H7 (cell line): ENCODE data around the gene PRKX. TPM values are rescaled to one million over a fixed set of nuclear protein-coding genes. Genes with fewer than 3 reads are reported as not detected.
"Not testable (repeated sequence)": the region's sequence is repeated elsewhere in the genome, so short reads cannot be mapped to it uniquely, and the experiment has no call there.

ENCODE experiments used
- DNase-seq: peaks from one replicate; pipeline ENCODE4 v3.0.0; 2012
- H3K27me3 ChIP-seq: 2 replicates; pipeline ENCODE4 v1.6.0; 2011; ENCODE audit warnings: mild to moderate bottlenecking, low read length; ENCODE audit not compliant: control insufficient read depth, insufficient read depth
- H3K36me3 ChIP-seq: replicated peaks from 2 replicates; pipeline ENCODE4 v1.5.1; 2011; ENCODE audit warnings: low read length; ENCODE audit not compliant: control insufficient read depth, insufficient read depth
- H3K4me3 ChIP-seq: 2 replicates; pipeline ENCODE4 v1.5.1; 2011; ENCODE audit warnings: low read depth, mild to moderate bottlenecking, control low read depth, low read length, moderate library complexity; ENCODE audit not compliant: insufficient read depth
- total RNA-seq: library from RNA; depleted of rRNA; stranded (reverse); fragments of >200 nt; shearing (Covaris generic); gene quantifications from 2 replicates; pipeline ENCODE4 v1.2.3, GENCODE V29; 2014

Gene PRKX
- total RNA-seq, 1 experiment from 2014 or later: 61.2 TPM

DNA sequence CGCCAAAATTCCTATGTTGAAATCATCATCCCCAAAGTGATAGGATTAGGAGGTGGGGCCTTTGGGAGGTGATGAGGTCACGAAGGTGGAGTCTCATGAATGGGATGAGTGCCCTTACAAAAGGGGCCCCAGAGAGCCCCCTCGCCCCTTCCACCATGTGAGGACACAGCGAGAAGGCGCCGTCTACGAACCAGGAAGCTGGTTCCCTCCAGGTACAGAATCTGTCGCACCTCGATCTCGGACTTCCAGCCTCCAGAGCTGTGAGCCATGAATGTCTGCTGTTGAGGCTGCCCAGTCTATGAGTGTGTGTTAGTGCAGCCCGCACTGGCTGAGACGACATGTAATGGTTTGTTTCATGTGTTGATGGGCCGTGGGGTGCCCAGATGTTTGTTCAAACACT, 60.3 kb downstream of the PRKX start:
- Histone ChIP-seq H3K36me3 (peaks cover 11% of the 10 kb centered on the region), H3K4me3 (no peak overlapping the region), H3K27me3 (no peaks in the 10 kb centered on the region)
- no peak for DNase-seq

DNA sequence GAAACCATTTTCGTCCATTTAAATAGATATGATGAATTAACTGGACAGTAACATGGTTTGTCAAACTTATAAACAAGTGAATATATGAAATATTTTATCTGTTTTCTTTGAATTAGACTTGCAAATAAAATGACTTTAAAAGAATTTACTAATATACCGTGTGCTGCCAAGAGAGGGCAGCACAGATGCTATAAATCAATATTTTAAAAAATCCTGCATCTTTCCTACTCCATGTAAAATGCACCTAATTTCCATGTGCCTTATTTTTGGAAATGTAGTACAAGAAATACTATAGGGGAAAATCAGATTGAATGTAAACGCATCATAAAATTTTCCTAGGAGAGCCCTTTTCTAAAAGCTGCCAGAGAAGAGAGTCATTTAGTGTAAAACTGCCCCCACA, 62.2 kb downstream of the PRKX start:
- DNase-seq: no peak

DNA sequence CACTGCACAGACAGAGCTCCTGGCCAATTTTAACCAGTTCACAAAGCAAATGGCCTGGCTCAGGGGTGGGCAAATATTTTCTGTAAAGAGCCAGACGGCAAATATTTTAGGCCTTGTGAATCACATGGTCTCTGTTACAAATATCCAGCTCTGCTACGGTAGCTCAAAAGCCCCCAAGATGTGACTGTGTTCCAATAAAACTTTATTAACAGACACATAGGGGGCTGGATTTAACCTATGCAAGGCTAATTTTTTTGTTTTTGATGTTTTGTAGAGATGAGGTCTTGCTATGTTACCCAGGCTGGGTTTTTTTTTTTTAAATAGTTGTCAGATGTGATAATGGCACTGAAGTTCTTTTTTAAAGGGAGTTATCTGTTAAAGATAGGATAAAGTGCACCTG, 65.4 kb downstream of the PRKX start:
- H3K36me3 ChIP-seq: peaks cover 3% of the 10 kb centered on the region
- no peak overlapping the region for H3K4me3 ChIP-seq
- H3K27me3 ChIP-seq: no peaks in the 10 kb centered on the region
- DNase-seq: no peak

More for the DNA sequence above, 62.2 kb downstream of the PRKX start:
- no peak overlapping the region for H3K4me3 ChIP-seq
- peaks cover 11% of the 10 kb centered on the region for H3K36me3 ChIP-seq
- no peaks in the 10 kb centered on the region for H3K27me3 ChIP-seq

GRCh38 chrX:3639858-3640631, 73.4 kb downstream of the PRKX start:
- DNase-seq: peak; percentile 32
- H3K27me3 ChIP-seq: not testable (repeated sequence)

DNA sequence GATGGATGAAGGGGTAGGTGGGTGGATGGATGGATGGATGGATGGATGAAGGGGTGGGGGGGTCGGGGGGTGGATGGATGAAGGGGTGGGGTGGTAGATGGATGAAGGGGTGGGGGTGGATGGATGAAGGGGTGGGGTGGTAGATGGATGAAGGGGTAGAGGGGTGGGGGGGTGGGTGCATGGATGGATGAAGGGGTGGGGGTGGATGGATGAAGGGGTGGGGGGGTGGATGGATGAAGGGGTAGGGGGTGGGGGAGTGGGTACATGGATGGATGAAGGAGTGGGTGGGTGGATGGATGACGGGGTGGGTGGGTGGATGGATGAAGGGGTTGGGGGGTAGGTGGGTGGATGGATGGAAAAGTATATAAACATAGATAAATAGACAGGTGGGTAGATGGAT, 74.2 kb downstream of the PRKX start:
- H3K36me3 ChIP-seq: peaks cover 6% of the 10 kb centered on the region
- DNase-seq: no peak
- H3K4me3 ChIP-seq: no peak overlapping the region

More at GRCh38 chrX:3639858-3640631, 73.4 kb downstream of the PRKX start:
- not testable (repeated sequence) for H3K4me3 ChIP-seq, H3K36me3 ChIP-seq

GRCh38 chrX:3638280-3638873, 75.1 kb downstream of the PRKX start:
- Histone ChIP-seq H3K4me3 (no peak overlapping the region), H3K36me3 (peaks cover 6% of the 10 kb centered on the region), H3K27me3 (no peaks in the 10 kb centered on the region)
- peak; percentile 74 for DNase-seq

More for the DNA sequence above, 74.2 kb downstream of the PRKX start:
- no peaks in the 10 kb centered on the region for H3K27me3 ChIP-seq

- no peaks in the 10 kb centered on the region for H3K27me3 ChIP-seq
- no peak for DNase-seq
- peaks cover 7% of the 10 kb centered on the region for H3K36me3 ChIP-seq
- H3K4me3 ChIP-seq: no peak overlapping the region
These were observed 76.6 kb downstream of the PRKX start for GRCh38 chrX:3636803-3637202.

DNA sequence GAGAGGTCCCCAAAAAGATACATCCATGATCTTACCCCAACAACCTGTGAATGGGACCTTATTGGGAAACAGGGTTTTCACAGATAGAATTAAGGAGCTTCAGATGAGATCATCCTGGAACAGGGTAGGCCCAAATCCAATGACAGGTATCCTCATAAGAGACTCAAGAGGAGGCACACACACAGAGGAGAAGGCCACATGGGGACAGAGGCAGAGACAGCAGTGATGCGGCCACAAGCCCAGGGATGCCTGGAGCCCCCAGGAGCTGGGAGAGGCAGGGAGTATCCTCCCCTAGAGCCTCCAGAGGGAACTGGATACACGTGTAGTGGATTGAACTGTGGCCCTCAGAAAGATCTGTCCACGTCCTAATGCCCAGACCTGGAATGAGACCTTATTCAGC, 82.3 kb downstream of the PRKX start:
- Histone ChIP-seq H3K36me3 (peaks cover 8% of the 10 kb centered on the region), H3K27me3 (no peaks in the 10 kb centered on the region), H3K4me3 (no peak overlapping the region)
- no peak for DNase-seq

DNA sequence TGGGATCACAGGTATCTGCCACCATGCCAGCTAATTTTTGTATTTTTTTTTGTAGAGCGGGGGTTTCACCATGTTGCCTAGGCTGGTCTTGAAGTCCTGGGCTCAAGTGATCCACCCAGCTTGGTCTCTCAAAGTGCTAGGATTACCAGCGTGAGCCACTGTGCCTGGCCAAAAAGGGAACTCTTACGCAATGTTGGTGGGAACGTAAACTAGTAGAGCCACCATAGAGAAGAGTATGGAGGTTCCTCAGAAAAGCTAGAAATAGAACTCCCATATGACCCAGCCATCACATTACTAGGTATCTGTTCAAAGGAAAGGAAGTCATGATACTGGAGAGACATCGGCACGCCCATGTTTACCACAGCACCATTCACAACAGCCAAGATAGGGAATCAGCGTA, 85.9 kb downstream of the PRKX start:
- Histone ChIP-seq H3K27me3 (no peaks in the 10 kb centered on the region), H3K36me3 (peaks cover 6% of the 10 kb centered on the region), H3K4me3 (no peak overlapping the region)
- no peak for DNase-seq

- no peak overlapping the region for H3K4me3 ChIP-seq
- H3K27me3 ChIP-seq: no peaks in the 10 kb centered on the region
- peaks cover 9% of the 10 kb centered on the region for H3K36me3 ChIP-seq
- DNase-seq: no peak
These were observed 92.0 kb downstream of the PRKX start for GRCh38 chrX:3621414-3621813.

DNA sequence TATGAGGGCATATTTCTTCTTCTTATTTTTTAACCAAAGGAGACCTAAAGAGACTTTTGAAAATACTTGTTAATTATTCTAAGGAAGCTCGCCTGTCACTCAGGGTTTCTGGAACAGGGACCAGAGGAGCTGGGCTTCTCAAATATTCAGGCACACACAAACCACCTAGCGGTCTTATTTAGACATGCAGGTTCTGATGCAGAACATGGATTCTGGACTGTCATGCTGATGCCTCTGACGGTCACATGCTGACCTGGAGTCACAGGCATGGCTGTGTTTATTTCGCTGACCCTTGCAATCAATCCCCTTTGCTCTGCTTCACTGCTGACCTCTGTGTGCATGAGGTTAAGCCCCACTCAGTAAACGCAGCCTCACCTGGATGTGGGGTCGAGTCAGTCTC, 101.7 kb downstream of the PRKX start:
- H3K4me3 ChIP-seq, H3K27me3 ChIP-seq, H3K36me3 ChIP-seq, DNase-seq: not testable (repeated sequence)

DNA sequence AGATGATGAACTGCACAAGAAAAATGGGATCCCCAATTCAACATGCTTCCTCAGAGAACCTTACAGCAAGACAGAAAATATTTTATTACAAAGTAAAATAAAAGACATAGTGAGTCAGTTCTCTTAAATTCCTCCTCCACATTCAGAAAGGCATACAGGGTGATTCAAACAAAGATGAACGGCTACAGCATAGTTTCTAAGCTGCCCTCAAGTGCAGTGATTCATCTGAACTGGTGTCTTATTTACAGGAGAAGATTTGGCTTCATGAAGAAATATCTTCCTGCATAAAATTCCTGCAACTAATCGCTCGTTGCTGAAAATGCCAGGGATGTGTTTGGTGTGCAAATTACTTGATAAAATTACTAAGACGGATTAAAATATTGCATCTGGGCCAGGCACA, 103.6 kb downstream of the PRKX start:
- Histone ChIP-seq H3K27me3 (no peaks in the 10 kb centered on the region), H3K4me3 (no peak overlapping the region), H3K36me3 (peaks cover 5% of the 10 kb centered on the region)
- no peak for DNase-seq

- no peak for DNase-seq
- no peak overlapping the region for H3K4me3 ChIP-seq
- H3K36me3 ChIP-seq: no peaks in the 10 kb centered on the region
- H3K27me3 ChIP-seq: no peaks in the 10 kb centered on the region
These were observed 110.3 kb downstream of the PRKX start for GRCh38 chrX:3603026-3603661.

- Histone ChIP-seq H3K4me3 (no peak overlapping the region), H3K36me3 (no peaks in the 10 kb centered on the region), H3K27me3 (no peaks in the 10 kb centered on the region)
- no peak for DNase-seq
These were observed 113.5 kb downstream of the PRKX start for GRCh38 chrX:3599802-3600430.

DNA sequence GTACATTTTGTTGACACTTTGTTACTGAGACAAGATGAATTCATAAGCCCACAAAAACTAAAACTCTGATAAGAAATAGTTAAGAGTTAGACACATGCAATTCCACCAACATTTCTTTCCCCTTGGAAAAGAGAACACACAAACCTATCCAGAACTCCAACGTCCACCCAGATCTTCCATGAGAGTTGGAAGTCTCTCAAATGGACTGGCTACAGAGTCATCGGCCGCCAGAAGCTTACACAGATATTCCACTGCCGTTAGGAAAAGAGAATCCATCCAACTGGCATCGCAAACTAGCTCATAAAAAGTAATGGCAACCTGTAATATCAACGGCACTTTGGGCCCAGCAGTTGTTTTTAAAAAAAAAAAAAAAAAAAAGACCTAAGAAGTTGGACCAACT, 114.7 kb downstream of the PRKX start:
- H3K36me3 ChIP-seq: no peaks in the 10 kb centered on the region
- no peak for DNase-seq
- H3K27me3 ChIP-seq: no peaks in the 10 kb centered on the region
- H3K4me3 ChIP-seq: no peak overlapping the region
